CD14-positive monocyte (primary cell): ENCODE results near the gene PTPN13. TPM values are rescaled to one million over a fixed set of nuclear protein-coding genes. Genes with fewer than 3 reads are reported as not detected.

Experiments used
- DNase-seq, 3 donors: peaks; one replicate each; pipeline ENCODE4 v3.0.0-alpha.2; 2011 to 2022
- H2AFZ ChIP-seq: 2 replicates; pipeline ENCODE4 v1.6.0; 2012; ENCODE audit warnings: mild to moderate bottlenecking, low read depth, low read length, inconsistent platforms; ENCODE audit not compliant: insufficient read depth, poor library complexity, severe bottlenecking
- H3K27ac ChIP-seq, 2 donors: 1 replicate in 1 of 2; 2 replicates in 1 of 2; pipeline ENCODE4 v1.5.1; 2012 to 2013; ENCODE audit warnings: low read length in 2 of 2, control low read depth in 1 of 2, inconsistent platforms in 1 of 2, low read depth in 1 of 2, mild to moderate bottlenecking in 1 of 2
- H3K27me3 ChIP-seq, 2 donors: one replicate each; pipeline versions ENCODE4 v1.6.0 to v1.6.1; 2011 to 2013; ENCODE audit warnings: low read length in 2 of 2; ENCODE audit not compliant: control insufficient read depth in 2 of 2, insufficient read depth in 2 of 2
- H3K36me3 ChIP-seq, 2 donors: replicated peaks in 1 of 2; 1 replicate in 1 of 2; 2 replicates in 1 of 2; pipeline versions ENCODE4 v1.5.1 to v1.6.1; 2012 to 2013; ENCODE audit warnings: low read length in 2 of 2, control low read depth in 1 of 2, inconsistent platforms in 1 of 2, mild to moderate bottlenecking in 1 of 2; ENCODE audit not compliant: insufficient read depth in 2 of 2, control insufficient read depth in 1 of 2
- H3K4me1 ChIP-seq, 2 donors: 1 replicate in 1 of 2; 2 replicates in 1 of 2; pipeline versions ENCODE4 v1.5.1 to v1.6.1; 2012 to 2013; ENCODE audit warnings: low read length in 2 of 2, control low read depth in 1 of 2, inconsistent platforms in 1 of 2, mild to moderate bottlenecking in 1 of 2, moderate library complexity in 1 of 2; ENCODE audit not compliant: insufficient read depth in 2 of 2, control insufficient read depth in 1 of 2
- H3K4me2 ChIP-seq: replicated peaks from 2 replicates; pipeline ENCODE3; 2012; ENCODE audit warnings: low read length, moderate library complexity, mild to moderate bottlenecking; ENCODE audit not compliant: poor library complexity, severe bottlenecking; ENCODE audit errors: extremely low read depth
- H3K4me3 ChIP-seq, 3 experiments: fragments of 200-600 bp in 1 of 3; sonication (generic) in 1 of 3; replicated peaks in 1 of 3; 1 replicate in 2 of 3; 2 replicates in 1 of 3; pipeline ENCODE4 v1.5.1; 2011 to 2013; ENCODE audit warnings: low read length in 3 of 3, mild to moderate bottlenecking in 3 of 3, control low read depth in 2 of 3, low read depth in 2 of 3, inconsistent platforms in 1 of 3, moderate library complexity in 1 of 3
- H3K79me2 ChIP-seq: 2 replicates; pipeline ENCODE4 v1.6.0; 2012; ENCODE audit warnings: mild to moderate bottlenecking, control low read depth, inconsistent platforms, low read length, moderate library complexity; ENCODE audit not compliant: insufficient read depth
- H3K9ac ChIP-seq: 2 replicates; pipeline ENCODE4 v1.6.0; 2017; ENCODE audit warnings: low read length, mild to moderate bottlenecking; ENCODE audit not compliant: insufficient read depth, poor library complexity, severe bottlenecking
- H3K9me3 ChIP-seq, 2 donors: replicated peaks in 1 of 2; 1 replicate in 1 of 2; 2 replicates in 1 of 2; pipeline versions ENCODE4 v1.5.1 to v1.6.1; 2012 to 2013; ENCODE audit warnings: low read length in 2 of 2, control low read depth in 1 of 2; ENCODE audit not compliant: control insufficient read depth in 1 of 2, insufficient read depth in 1 of 2
- H4K20me1 ChIP-seq: 2 replicates; pipeline ENCODE4 v1.6.0; 2012; ENCODE audit warnings: mild to moderate bottlenecking, low read length, control low read depth, moderate library complexity; ENCODE audit not compliant: insufficient read depth
- H3K27ac Mint-ChIP-seq, 7 donors: one replicate each; pipeline ENCODE4 v1.8.0; 2020; ENCODE audit warnings: mild to moderate bottlenecking in 7 of 7, mixed read lengths in 7 of 7, moderate library complexity in 6 of 7, inconsistent platforms in 2 of 7
- H3K27me3 Mint-ChIP-seq, 3 donors: one replicate each; pipeline ENCODE4 v1.8.0; 2021 to 2022; ENCODE audit warnings: low read depth in 3 of 3, mild to moderate bottlenecking in 3 of 3, mixed read lengths in 3 of 3, moderate library complexity in 3 of 3, inconsistent platforms in 1 of 3
- H3K36me3 Mint-ChIP-seq, 2 donors: one replicate each; pipeline ENCODE4 v1.8.0; 2020; ENCODE audit warnings: mixed read lengths in 2 of 2, inconsistent platforms in 1 of 2, mild to moderate bottlenecking in 1 of 2
- H3K4me1 Mint-ChIP-seq: one replicate; pipeline ENCODE4 v1.8.0; 2020; ENCODE audit warnings: mild to moderate bottlenecking, mixed read lengths
- H3K4me3 Mint-ChIP-seq, 2 donors: one replicate each; pipeline ENCODE4 v1.8.0; 2020; ENCODE audit warnings: mild to moderate bottlenecking in 2 of 2, mixed read lengths in 2 of 2, moderate library complexity in 1 of 2
- H3K9me3 Mint-ChIP-seq, 7 donors: one replicate each; pipeline ENCODE4 v1.8.0; 2020 to 2022; ENCODE audit warnings: mixed read lengths in 7 of 7, mild to moderate bottlenecking in 6 of 7, moderate library complexity in 6 of 7, inconsistent platforms in 2 of 7
- WGBS: methylation state at CpG from one replicate; pipeline ENCODE4 v1.1.5; 2013; ENCODE audit warnings: missing lambda C conversion rate; ENCODE audit not compliant: insufficient coverage; 5-methylcytosine and 5-hydroxymethylcytosine counted together
- intact Hi-C, 2 donors: fragments of 100-400 bp; cut with micrococcal nuclease; formaldehyde crosslinking; loops; one replicate each; pipeline versions ENCODE4 v1.15.0 to v1.15.1; 2023
- polyA plus RNA-seq, 3 donors: library from polyadenylated mRNA; depleted of rRNA in 1 of 3; unstranded in 2 of 3; stranded (reverse) in 1 of 3; fragments of 300-500 nt in 2 of 3; fragments of >200 nt in 1 of 3; fragmentation: Illumina TruSeq in 2 of 3; gene quantifications; 1 replicate in 2 of 3; 2 replicates in 1 of 3; pipeline ENCODE4 v1.2.3, GENCODE V29; 2012 to 2021
- TF ChIP-seq, protein P1 (sequence below): fragments of 200-600 bp; IDR thresholded peaks from one replicate; pipeline ENCODE4 v1.8.0; 2022; ENCODE audit warnings: antibody characterized with exemption, mild to moderate bottlenecking

The PTPN13 gene
- polyA plus RNA-seq, 3 donors: 0.04 to 1.0 (median 0.35) TPM

DNA sequence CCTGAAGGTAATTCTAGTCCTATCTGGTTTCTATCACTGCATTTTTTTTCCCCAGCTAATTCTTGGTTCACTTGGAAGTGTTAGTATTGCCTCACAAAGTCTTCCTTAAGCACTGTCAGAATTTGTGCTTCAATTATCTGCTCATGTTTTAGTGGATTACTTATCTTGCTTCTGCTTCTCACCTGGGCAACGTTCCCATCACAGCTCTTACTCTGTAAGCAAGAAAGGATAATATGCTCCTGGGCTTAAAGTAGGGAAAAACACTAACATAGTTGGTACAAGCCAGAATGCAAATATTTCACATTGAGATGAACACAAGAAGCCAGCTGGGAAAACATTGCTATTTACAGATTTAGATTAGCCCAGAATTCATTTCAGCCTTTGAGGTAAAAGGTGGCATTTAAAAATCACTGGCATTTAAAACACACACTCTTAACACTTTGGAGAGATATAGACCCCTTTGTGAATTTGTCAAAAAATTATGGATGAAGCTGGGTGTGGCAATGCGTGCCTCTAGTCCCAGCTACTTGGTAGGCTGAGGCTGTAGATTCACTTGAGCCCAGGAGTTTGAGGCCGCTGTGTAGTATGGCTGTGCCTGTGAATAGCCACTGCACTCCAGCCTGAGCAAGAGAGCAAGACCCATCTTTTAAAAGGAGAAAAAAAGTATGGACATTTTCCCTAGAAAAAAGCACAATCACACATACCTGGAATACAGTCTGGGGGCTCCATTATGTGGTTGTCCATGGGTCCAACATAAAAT is 6.6 kb upstream of the PTPN13 start:
- Histone ChIP-seq H3K27me3 (peaks cover 3% of the 10 kb centered on the region in 2 donors), H3K4me3 (peak overlapping the region in 1 of 3 experiments; percentile 54), H3K4me2 (peak overlapping the region; percentile 62), H3K9me3 (no peaks in the 10 kb centered on the region), H2AFZ (no peak overlapping the region), H4K20me1 (no peaks in the 10 kb centered on the region), H3K36me3 (no peaks in the 10 kb centered on the region), H3K4me1 (peaks cover 17 to 24% of the 10 kb centered on the region in 2 donors), H3K79me2 (no peaks in the 10 kb centered on the region), H3K27ac (no peak overlapping the region), H3K9ac (no peak overlapping the region)
- H3K4me1 Mint-ChIP-seq: peaks cover 23% of the 10 kb centered on the region
- peaks cover 0 to 3% (median 0%) of the 10 kb centered on the region in 7 donors for H3K9me3 Mint-ChIP-seq
- H3K4me3 Mint-ChIP-seq: no peak overlapping the region
- intact Hi-C loops: no loop called here
- peak overlapping the region in 1 of 7 donors; percentile 18 for H3K27ac Mint-ChIP-seq
- TF ChIP-seq, protein P1, sequence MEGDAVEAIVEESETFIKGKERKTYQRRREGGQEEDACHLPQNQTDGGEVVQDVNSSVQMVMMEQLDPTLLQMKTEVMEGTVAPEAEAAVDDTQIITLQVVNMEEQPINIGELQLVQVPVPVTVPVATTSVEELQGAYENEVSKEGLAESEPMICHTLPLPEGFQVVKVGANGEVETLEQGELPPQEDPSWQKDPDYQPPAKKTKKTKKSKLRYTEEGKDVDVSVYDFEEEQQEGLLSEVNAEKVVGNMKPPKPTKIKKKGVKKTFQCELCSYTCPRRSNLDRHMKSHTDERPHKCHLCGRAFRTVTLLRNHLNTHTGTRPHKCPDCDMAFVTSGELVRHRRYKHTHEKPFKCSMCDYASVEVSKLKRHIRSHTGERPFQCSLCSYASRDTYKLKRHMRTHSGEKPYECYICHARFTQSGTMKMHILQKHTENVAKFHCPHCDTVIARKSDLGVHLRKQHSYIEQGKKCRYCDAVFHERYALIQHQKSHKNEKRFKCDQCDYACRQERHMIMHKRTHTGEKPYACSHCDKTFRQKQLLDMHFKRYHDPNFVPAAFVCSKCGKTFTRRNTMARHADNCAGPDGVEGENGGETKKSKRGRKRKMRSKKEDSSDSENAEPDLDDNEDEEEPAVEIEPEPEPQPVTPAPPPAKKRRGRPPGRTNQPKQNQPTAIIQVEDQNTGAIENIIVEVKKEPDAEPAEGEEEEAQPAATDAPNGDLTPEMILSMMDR: no peak
- no peaks in the 10 kb centered on the region for H3K36me3 Mint-ChIP-seq
- peaks cover 2 to 8% (median 5%) of the 10 kb centered on the region in 3 donors for H3K27me3 Mint-ChIP-seq
- no peak for DNase-seq
- WGBS: 100% methylated on average over 1 of the region's 3 CpGs

DNA sequence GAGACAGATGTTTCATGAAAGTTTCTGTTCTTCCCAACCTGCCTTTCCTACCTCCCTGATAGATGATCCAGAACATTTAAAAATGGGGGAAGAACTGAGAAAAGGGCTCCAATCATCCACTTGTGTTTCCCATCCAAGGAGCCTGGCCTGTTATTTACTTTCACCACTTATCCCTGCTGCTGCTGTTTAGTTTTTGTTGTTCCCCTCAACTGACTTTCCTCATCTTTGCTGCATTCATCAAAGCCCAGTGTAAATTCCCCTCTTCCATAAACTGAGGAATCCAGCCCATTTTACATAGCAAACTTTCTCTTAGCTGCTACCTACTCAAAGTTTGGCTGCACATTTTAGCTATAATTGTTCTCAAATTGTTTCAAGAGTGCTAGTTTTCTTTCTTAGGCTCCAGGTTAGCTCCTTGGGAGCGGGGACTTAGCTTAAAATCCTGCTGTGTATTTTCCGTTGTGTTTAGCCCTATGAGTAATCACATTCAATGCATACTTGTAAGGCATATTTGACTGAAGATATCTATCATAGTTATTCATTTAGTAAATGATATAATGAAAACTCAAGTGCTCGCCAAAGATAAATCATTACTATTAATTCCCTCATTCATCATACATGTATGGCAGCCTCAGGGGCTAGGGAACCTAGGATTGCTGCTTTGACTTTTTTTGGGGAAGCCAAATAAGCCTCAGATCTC is 1.4 kb upstream of the PTPN13 start:
- intact Hi-C loops: no loop called here
- Mint-ChIP-seq H3K4me3 (peak overlapping the region in 1 of 2 donors; percentile 21), H3K4me1 (peaks cover 19% of the 10 kb centered on the region), H3K36me3 (no peaks in the 10 kb centered on the region), H3K9me3 (peaks cover 0 to 4% (median 2%) of the 10 kb centered on the region in 7 donors), H3K27ac (no peak overlapping the region), H3K27me3 (peaks cover 36 to 48% (median 48%) of the 10 kb centered on the region in 3 donors)
- Histone ChIP-seq H3K79me2 (no peaks in the 10 kb centered on the region), H3K9ac (no peak overlapping the region), H3K4me3 (no peak overlapping the region), H3K36me3 (no peaks in the 10 kb centered on the region), H3K4me1 (peaks cover 21 to 22% of the 10 kb centered on the region in 2 donors), H3K27ac (no peak overlapping the region), H2AFZ (no peak overlapping the region), H4K20me1 (no peaks in the 10 kb centered on the region), H3K4me2 (no peak overlapping the region), H3K27me3 (peaks cover 18 to 52% of the 10 kb centered on the region in 2 donors), H3K9me3 (no peaks in the 10 kb centered on the region)
- no peak for DNase-seq
- WGBS: 100% methylated on average over 1 of the region's 3 CpGs
- TF ChIP-seq, protein P1: no peak
